ENCODE measurements around the gene SLC5A10.

The SLC5A10 gene

GRCh38 chr17:18951941-18952842 lies at the start of gene SLC5A10:
Gene SLC5A10 (plus strand): TSS chr17:18952165. CDS start chr17:18952206, 41 bp downstream.
- H3K4me1 ChIP-seq (ENCODE audit: control insufficient read depth in 2 of 2, insufficient read depth in 2 of 2, low read length in 2 of 2), result no peaks in the 10 kb centered on the region
- H3K27me3 ChIP-seq (ENCODE audit: control insufficient read depth in 2 of 2, insufficient read depth in 2 of 2, low read length in 2 of 2), result no peaks in the 10 kb centered on the region
- H3K27ac ChIP-seq (ENCODE audit: low read depth in 2 of 2, low read length in 2 of 2), result no peak within 1 kb of the TSS
- no peak within 1 kb of the TSS for H3K4me3 ChIP-seq (ENCODE audit: low read length in 2 of 2)
- H3K9ac ChIP-seq (ENCODE audit: low read depth in 1 of 2, low read length in 2 of 2), result no peak within 1 kb of the TSS
- H3K9me3 ChIP-seq (ENCODE audit: control insufficient read depth in 2 of 2, low read length in 2 of 2), result no peaks in the 10 kb centered on the region
- no peaks in the 10 kb centered on the region for H3K36me3 ChIP-seq (ENCODE audit: control insufficient read depth in 2 of 2, insufficient read depth in 2 of 2, low read length in 2 of 2)

- H3K9me3 ChIP-seq (ENCODE audit: control insufficient read depth in 2 of 2, low read length in 2 of 2), result no peaks in the 10 kb centered on the region
- no peak overlapping the region for H3K9ac ChIP-seq (ENCODE audit: low read depth in 1 of 2, low read length in 2 of 2)
- no peak overlapping the region for H3K4me3 ChIP-seq (ENCODE audit: low read length in 2 of 2)
- peaks cover 8 to 10% of the 10 kb centered on the region in 2 donors for H3K36me3 ChIP-seq (ENCODE audit: control insufficient read depth in 2 of 2, insufficient read depth in 2 of 2, low read length in 2 of 2)
- no peak overlapping the region for H3K27ac ChIP-seq (ENCODE audit: low read depth in 2 of 2, low read length in 2 of 2)
- H3K4me1 ChIP-seq (ENCODE audit: control insufficient read depth in 2 of 2, insufficient read depth in 2 of 2, low read length in 2 of 2), result no peaks in the 10 kb centered on the region
- H3K27me3 ChIP-seq (ENCODE audit: control insufficient read depth in 2 of 2, insufficient read depth in 2 of 2, low read length in 2 of 2), result no peaks in the 10 kb centered on the region
Observed at GRCh38 chr17:18904482-18904881, 47.5 kb upstream of the SLC5A10 start.

- Histone ChIP-seq H3K9ac (ENCODE audit: low read depth in 1 of 2, low read length in 2 of 2) (no peak overlapping the region), H3K9me3 (ENCODE audit: control insufficient read depth in 2 of 2, low read length in 2 of 2) (no peaks in the 10 kb centered on the region), H3K36me3 (ENCODE audit: control insufficient read depth in 2 of 2, insufficient read depth in 2 of 2, low read length in 2 of 2) (peaks cover 8 to 10% of the 10 kb centered on the region in 2 donors), H3K4me3 (ENCODE audit: low read length in 2 of 2) (no peak overlapping the region), H3K4me1 (ENCODE audit: control insufficient read depth in 2 of 2, insufficient read depth in 2 of 2, low read length in 2 of 2) (no peaks in the 10 kb centered on the region), H3K27me3 (ENCODE audit: control insufficient read depth in 2 of 2, insufficient read depth in 2 of 2, low read length in 2 of 2) (no peaks in the 10 kb centered on the region), H3K27ac (ENCODE audit: low read depth in 2 of 2, low read length in 2 of 2) (no peak overlapping the region)
Observed at GRCh38 chr17:18905226-18905625, 46.7 kb upstream of the SLC5A10 start.

GRCh38 chr17:18910326-18910725 lies 41.6 kb upstream of the SLC5A10 start:
- no peak overlapping the region for H3K4me3 ChIP-seq (ENCODE audit: low read length in 2 of 2)
- no peaks in the 10 kb centered on the region for H3K9me3 ChIP-seq (ENCODE audit: control insufficient read depth in 2 of 2, low read length in 2 of 2)
- no peak overlapping the region for H3K9ac ChIP-seq (ENCODE audit: low read depth in 1 of 2, low read length in 2 of 2)
- H3K27ac ChIP-seq (ENCODE audit: low read depth in 2 of 2, low read length in 2 of 2), result no peak overlapping the region
- H3K4me1 ChIP-seq (ENCODE audit: control insufficient read depth in 2 of 2, insufficient read depth in 2 of 2, low read length in 2 of 2), result no peaks in the 10 kb centered on the region
- H3K27me3 ChIP-seq (ENCODE audit: control insufficient read depth in 2 of 2, insufficient read depth in 2 of 2, low read length in 2 of 2), result no peaks in the 10 kb centered on the region
- peaks cover 20 to 24% of the 10 kb centered on the region in 2 donors for H3K36me3 ChIP-seq (ENCODE audit: control insufficient read depth in 2 of 2, insufficient read depth in 2 of 2, low read length in 2 of 2)

DNA sequence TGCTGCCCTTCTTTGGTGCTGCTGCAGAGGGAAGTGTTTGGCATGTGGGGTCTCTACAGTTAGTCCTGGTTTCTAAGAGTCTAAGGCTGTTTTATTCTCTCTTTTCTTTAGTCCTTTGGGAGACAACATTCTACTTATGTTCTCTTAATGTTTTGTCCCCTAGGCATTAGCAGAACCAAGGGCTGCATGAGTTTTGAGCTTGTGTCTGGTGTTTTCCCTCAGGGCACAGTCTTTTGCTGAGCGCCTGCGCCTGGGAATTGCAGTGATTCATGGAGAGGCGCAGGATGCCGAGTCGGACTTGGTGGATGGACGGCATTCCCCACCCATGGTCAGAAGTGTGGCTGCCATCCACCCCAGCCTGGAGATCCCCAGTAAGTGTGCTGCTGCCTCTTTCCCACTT lies 41.1 kb upstream of the SLC5A10 start:
- Histone ChIP-seq H3K27ac (ENCODE audit: low read depth in 2 of 2, low read length in 2 of 2) (no peak overlapping the region), H3K4me3 (ENCODE audit: low read length in 2 of 2) (no peak overlapping the region), H3K9ac (ENCODE audit: low read depth in 1 of 2, low read length in 2 of 2) (no peak overlapping the region), H3K27me3 (ENCODE audit: control insufficient read depth in 2 of 2, insufficient read depth in 2 of 2, low read length in 2 of 2) (no peaks in the 10 kb centered on the region), H3K4me1 (ENCODE audit: control insufficient read depth in 2 of 2, insufficient read depth in 2 of 2, low read length in 2 of 2) (no peaks in the 10 kb centered on the region), H3K36me3 (ENCODE audit: control insufficient read depth in 2 of 2, insufficient read depth in 2 of 2, low read length in 2 of 2) (peaks cover 20 to 26% of the 10 kb centered on the region in 2 donors), H3K9me3 (ENCODE audit: control insufficient read depth in 2 of 2, low read length in 2 of 2) (no peaks in the 10 kb centered on the region)

GRCh38 chr17:18916816-18917500 lies 35.0 kb upstream of the SLC5A10 start:
- H3K27me3 ChIP-seq (ENCODE audit: control insufficient read depth in 2 of 2, insufficient read depth in 2 of 2, low read length in 2 of 2), result no peaks in the 10 kb centered on the region
- H3K9ac ChIP-seq (ENCODE audit: low read depth in 1 of 2, low read length in 2 of 2), result no peak overlapping the region
- no peaks in the 10 kb centered on the region for H3K9me3 ChIP-seq (ENCODE audit: control insufficient read depth in 2 of 2, low read length in 2 of 2)
- peaks cover 15 to 17% of the 10 kb centered on the region in 2 donors for H3K4me1 ChIP-seq (ENCODE audit: control insufficient read depth in 2 of 2, insufficient read depth in 2 of 2, low read length in 2 of 2)
- no peak overlapping the region for H3K27ac ChIP-seq (ENCODE audit: low read depth in 2 of 2, low read length in 2 of 2)
- H3K36me3 ChIP-seq (ENCODE audit: control insufficient read depth in 2 of 2, insufficient read depth in 2 of 2, low read length in 2 of 2), result peaks cover 15 to 18% of the 10 kb centered on the region in 2 donors
- H3K4me3 ChIP-seq (ENCODE audit: low read length in 2 of 2), result no peak overlapping the region

DNA sequence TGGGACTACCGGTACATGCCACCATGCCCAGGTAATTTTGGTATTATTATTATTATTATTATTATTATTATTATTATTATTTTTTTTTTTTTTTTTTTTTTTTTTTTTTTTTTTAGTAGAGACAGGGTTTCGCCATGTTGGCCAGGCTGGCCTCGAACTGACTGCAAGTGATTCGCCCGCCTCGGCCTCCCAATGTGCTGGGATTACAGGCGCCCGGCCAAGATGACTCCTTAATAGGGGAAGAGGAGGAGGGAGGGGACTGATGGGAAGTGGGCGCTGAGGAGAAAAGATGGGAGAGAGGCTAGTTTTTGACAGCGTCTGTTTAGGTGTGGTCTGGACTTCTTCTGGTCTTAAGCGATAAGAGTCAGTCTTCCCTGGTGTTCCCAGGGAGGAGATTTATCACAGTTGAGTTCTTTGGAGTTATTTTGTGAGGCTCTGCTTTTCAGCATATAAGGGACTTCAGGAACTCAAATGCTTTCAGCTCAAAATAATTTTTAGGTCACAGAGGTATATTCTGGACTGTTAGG lies 34.4 kb upstream of the SLC5A10 start:
- Histone ChIP-seq H3K4me1 (ENCODE audit: control insufficient read depth in 2 of 2, insufficient read depth in 2 of 2, low read length in 2 of 2) (peaks cover 19% of the 10 kb centered on the region in 2 donors), H3K9ac (ENCODE audit: low read depth in 1 of 2, low read length in 2 of 2) (no peak overlapping the region), H3K27ac (ENCODE audit: low read depth in 2 of 2, low read length in 2 of 2) (no peak overlapping the region), H3K9me3 (ENCODE audit: control insufficient read depth in 2 of 2, low read length in 2 of 2) (no peaks in the 10 kb centered on the region), H3K27me3 (ENCODE audit: control insufficient read depth in 2 of 2, insufficient read depth in 2 of 2, low read length in 2 of 2) (no peaks in the 10 kb centered on the region), H3K36me3 (ENCODE audit: control insufficient read depth in 2 of 2, insufficient read depth in 2 of 2, low read length in 2 of 2) (peaks cover 13 to 14% of the 10 kb centered on the region in 2 donors), H3K4me3 (ENCODE audit: low read length in 2 of 2) (no peak overlapping the region)

DNA sequence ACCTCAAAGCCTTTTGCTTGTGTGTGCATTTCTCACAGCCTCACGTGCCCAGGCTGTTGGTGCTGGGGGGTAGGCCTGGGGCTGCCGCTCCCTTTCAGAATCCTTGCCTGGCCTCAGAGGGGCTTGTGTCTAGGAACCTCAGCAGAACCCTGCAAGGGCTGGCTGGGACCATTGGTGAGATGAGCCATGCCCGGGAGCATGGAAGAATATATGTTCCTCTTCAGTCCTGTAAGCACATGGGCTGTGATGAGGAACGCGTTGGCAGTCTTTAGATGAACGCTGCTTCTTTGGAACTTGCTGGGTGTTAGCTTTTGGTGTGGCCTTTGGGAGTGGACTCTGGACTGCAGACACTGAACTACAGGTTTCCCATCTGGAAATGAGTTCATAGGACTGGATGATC lies 32.0 kb upstream of the SLC5A10 start:
- Histone ChIP-seq H3K4me1 (ENCODE audit: control insufficient read depth in 2 of 2, insufficient read depth in 2 of 2, low read length in 2 of 2) (peaks cover 19 to 20% of the 10 kb centered on the region in 2 donors), H3K36me3 (ENCODE audit: control insufficient read depth in 2 of 2, insufficient read depth in 2 of 2, low read length in 2 of 2) (peaks cover 10 to 11% of the 10 kb centered on the region in 2 donors), H3K27ac (ENCODE audit: low read depth in 2 of 2, low read length in 2 of 2) (peak overlapping the region; percentile 6 to 61), H3K4me3 (ENCODE audit: low read length in 2 of 2) (no peak overlapping the region), H3K9ac (ENCODE audit: low read depth in 1 of 2, low read length in 2 of 2) (no peak overlapping the region), H3K9me3 (ENCODE audit: control insufficient read depth in 2 of 2, low read length in 2 of 2) (no peaks in the 10 kb centered on the region), H3K27me3 (ENCODE audit: control insufficient read depth in 2 of 2, insufficient read depth in 2 of 2, low read length in 2 of 2) (no peaks in the 10 kb centered on the region)

GRCh38 chr17:18920911-18921441 lies 31.0 kb upstream of the SLC5A10 start:
- no peak overlapping the region for H3K9ac ChIP-seq (ENCODE audit: low read depth in 1 of 2, low read length in 2 of 2)
- no peaks in the 10 kb centered on the region for H3K27me3 ChIP-seq (ENCODE audit: control insufficient read depth in 2 of 2, insufficient read depth in 2 of 2, low read length in 2 of 2)
- peaks cover 9 to 14% of the 10 kb centered on the region in 2 donors for H3K36me3 ChIP-seq (ENCODE audit: control insufficient read depth in 2 of 2, insufficient read depth in 2 of 2, low read length in 2 of 2)
- H3K9me3 ChIP-seq (ENCODE audit: control insufficient read depth in 2 of 2, low read length in 2 of 2), result no peaks in the 10 kb centered on the region
- peak overlapping the region; percentile 11 to 33 for H3K27ac ChIP-seq (ENCODE audit: low read depth in 2 of 2, low read length in 2 of 2)
- H3K4me3 ChIP-seq (ENCODE audit: low read length in 2 of 2), result no peak overlapping the region
- H3K4me1 ChIP-seq (ENCODE audit: control insufficient read depth in 2 of 2, insufficient read depth in 2 of 2, low read length in 2 of 2), result peaks cover 19 to 20% of the 10 kb centered on the region in 2 donors

DNA sequence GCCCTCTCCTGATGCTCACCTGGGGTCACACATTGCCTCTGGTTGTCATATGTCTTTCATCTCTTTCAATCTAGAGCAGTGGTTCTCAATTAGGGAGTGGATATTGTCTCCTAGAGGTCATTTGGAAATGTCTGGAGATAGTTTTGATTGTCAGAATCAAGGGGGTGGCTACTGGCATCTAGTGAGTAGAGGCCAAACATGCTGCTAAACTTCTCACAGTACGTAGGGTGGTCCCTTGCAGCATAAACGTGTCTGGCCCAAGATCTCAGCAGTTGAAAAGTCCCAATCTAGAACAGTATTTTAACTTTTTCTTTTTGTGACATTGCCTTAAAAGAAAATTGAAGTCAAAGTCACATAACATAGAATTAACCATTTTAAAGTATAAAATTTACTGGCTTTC lies 30.5 kb upstream of the SLC5A10 start:
- Histone ChIP-seq H3K9me3 (ENCODE audit: control insufficient read depth in 2 of 2, low read length in 2 of 2) (no peaks in the 10 kb centered on the region), H3K27ac (ENCODE audit: low read depth in 2 of 2, low read length in 2 of 2) (peak overlapping the region; percentile 11 to 33), H3K9ac (ENCODE audit: low read depth in 1 of 2, low read length in 2 of 2) (no peak overlapping the region), H3K4me1 (ENCODE audit: control insufficient read depth in 2 of 2, insufficient read depth in 2 of 2, low read length in 2 of 2) (peaks cover 19 to 20% of the 10 kb centered on the region in 2 donors), H3K4me3 (ENCODE audit: low read length in 2 of 2) (no peak overlapping the region), H3K36me3 (ENCODE audit: control insufficient read depth in 2 of 2, insufficient read depth in 2 of 2, low read length in 2 of 2) (peaks cover 9 to 14% of the 10 kb centered on the region in 2 donors), H3K27me3 (ENCODE audit: control insufficient read depth in 2 of 2, insufficient read depth in 2 of 2, low read length in 2 of 2) (no peaks in the 10 kb centered on the region)
